Activated CD4-positive, alpha-beta T cell treated with anti-CD3 and anti-CD28 coated beads for 1 hour (primary cell): ENCODE data around the gene PCSK5.

Source experiments
- DNase-seq: peaks from one replicate; pipeline ENCODE4 v3.0.0-alpha.2; 2020

Gene PCSK5

DNA sequence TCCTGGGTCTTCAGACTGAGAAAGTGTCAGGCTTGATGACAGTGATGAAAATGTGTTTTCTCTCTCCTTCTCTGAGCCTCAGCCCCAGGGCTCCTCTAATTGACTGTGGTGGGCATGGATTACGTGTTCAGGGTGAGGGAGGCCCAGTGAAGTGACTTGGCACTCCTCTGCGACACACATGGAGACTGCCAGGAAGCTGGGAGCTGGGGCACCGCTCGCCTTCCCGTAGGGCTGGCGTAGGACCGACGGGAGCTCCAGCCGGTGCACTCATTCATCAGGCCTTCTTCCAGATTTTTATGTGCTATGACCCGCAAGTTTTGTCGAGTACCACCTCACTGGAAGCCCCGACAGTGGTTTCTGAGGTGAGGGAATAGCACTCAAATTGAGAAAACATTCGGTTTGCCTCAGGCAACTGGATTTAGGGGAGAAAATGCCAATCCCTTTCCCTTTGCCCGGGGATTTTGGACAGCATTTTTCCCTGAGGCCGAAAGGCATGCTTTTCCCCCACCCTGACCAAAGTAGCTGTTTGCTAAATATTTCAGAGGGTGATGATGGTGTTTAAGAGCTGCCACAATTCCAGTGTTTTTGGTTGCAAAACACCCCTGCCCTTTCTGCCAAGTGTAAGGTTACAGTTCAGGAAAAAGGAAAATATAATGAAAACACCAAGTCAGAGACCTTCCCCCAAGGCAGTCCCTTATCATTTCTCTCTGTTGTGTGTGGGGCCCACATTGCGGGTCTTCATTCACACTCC lies 83.7 kb downstream of the PCSK5 start:
- no peak for DNase-seq

- DNase-seq, result no peak
These were observed 84.6 kb downstream of the PCSK5 start for GRCh38 chr9:75975071-75975470.

DNA sequence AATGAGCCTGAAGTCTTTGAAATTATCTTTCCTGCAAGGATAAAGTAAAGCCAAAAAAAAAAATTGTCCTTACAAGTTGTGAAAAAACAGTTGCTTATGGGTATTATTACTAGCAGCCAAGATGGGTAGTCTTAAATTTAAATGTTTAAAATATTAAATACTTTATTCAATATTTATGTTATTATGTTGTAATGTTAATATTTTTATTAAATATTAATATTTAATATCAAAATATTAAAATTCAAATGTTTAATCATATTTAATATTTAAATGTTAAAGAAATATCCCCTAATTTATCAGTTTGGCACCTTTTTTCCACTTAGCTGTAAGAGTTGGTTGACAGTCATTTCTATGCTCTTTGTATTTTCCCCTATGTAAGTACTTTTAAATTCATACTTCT lies 86.1 kb downstream of the PCSK5 start:
- DNase-seq, result no peak

DNA sequence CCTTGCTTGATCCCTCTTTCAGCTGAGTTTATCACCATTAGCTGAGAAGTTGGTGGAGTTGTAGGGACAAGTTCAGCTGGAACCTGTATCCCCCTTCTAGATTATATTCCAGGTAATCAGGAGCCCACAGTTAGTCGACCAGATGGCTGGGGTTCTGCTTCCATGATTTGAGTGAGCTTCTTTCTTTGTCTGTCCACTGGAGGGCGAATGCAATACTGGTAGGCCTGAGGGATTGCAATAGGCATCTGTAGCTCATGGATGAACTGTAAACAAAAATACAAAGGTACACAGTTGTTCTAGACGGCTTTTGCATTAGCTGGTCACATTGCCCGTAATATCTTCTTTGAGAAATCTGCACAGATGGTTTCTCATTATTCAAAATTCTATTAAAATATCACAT lies 88.9 kb downstream of the PCSK5 start:
- no peak for DNase-seq

GRCh38 chr9:75983319-75984045 lies 93.0 kb downstream of the PCSK5 start:
- DNase-seq, result no peak

DNA sequence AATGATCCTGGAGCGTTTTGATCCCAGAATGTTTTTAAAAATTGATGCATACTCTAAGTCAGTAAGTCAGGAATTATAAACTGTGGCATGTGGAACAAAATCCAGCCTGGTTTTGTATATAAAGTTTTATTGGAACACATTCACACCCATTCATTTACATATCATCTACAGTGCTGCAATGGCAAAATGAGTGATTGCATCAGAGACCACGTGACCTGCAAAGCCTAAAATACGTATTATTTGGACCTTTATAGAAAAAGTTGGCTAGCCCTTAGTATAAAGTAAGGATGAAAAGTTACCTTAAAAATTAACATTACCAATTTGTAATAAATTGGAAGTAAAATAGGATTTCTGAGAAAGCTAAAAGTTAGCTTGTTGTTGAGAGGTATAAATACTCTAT lies 95.0 kb downstream of the PCSK5 start:
- DNase-seq, result no peak

DNA sequence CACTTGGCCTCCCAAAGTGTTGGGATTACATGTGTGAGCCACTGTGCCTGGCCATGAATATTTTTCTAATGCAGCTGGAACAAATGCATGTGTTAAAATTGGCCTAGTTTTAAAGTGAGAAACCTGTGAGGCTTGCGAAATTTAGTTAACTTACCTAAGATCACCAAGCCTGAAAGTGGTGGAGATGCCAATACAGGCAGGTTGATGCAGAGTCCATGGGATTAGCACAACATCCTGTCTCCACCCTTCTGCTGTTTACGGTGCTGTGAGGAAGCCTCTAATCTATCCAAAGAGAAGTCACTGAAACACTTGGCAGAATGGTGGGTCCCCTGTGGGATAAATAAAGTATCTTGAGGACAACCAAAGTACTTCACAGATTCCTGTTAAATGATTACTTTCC lies 98.2 kb downstream of the PCSK5 start:
- DNase-seq, result no peak

- no peak for DNase-seq
These were observed 99.7 kb downstream of the PCSK5 start for GRCh38 chr9:75990156-75990555.

DNA sequence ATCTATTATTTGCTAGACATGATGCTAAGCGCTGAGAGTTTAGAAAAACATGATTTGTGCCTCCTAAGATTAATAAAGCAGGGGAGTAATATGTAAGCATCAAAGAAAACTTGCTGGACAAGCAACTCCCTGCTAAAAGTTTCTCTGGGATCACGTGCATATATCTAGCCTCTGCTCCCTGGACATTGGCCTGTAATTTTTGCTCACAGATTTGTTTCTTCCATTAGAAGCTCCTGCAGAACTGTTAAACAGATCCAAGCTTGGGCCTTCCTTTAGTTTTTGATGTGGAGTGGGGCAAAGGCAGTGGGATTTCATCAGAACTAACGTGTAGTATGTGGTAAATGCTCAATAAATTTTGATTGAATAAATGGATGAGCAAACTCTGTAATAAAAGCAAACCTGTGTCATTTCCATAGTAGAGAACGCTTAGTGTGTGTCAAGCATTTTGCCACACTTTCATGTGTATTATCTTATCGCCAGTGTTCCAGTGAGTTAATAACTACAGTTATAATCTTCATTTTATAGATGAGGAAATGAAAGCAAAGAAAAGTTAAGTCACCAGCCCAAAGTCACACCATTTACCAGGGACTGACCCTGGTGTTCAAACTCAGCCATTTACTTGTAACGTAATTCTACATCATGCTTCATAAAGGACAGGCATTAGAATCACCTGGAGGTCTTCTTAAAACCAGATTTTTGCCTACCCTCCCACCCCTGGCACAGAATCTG lies 100.3 kb downstream of the PCSK5 start:
- no peak for DNase-seq

GRCh38 chr9:75992482-75993206 lies 102.2 kb downstream of the PCSK5 start:
- no peak for DNase-seq

- no peak for DNase-seq
These were observed 103.0 kb downstream of the PCSK5 start for GRCh38 chr9:75993434-75993833.

- DNase-seq, result no peak
These were observed 104.6 kb downstream of the PCSK5 start for GRCh38 chr9:75995066-75995465.

DNA sequence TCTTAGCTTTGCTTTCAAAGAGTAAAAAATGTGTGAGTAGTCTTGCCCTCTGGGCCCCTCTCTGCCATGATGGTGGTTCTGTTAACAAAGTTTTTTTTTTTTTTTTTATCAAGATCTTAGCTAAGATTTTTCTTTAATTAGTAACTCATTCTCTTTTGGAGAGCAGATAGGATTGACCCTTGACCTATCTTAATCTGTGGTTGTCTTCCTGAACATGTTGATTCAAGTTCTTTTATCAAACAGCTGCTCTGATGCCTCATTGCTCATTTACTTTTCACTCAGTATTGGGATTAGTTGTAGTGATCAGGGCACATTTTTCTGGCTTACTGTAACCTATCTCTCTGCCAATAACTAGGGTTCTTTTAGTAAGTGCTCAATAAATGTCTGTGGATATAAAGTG lies 106.3 kb downstream of the PCSK5 start:
- no peak for DNase-seq

GRCh38 chr9:75997206-75997605 lies 106.7 kb downstream of the PCSK5 start:
- DNase-seq, result no peak

GRCh38 chr9:75998096-75998780 lies 107.8 kb downstream of the PCSK5 start:
- DNase-seq, result no peak

- no peak for DNase-seq
These were observed 111.0 kb downstream of the PCSK5 start for GRCh38 chr9:76001459-76001858.

DNA sequence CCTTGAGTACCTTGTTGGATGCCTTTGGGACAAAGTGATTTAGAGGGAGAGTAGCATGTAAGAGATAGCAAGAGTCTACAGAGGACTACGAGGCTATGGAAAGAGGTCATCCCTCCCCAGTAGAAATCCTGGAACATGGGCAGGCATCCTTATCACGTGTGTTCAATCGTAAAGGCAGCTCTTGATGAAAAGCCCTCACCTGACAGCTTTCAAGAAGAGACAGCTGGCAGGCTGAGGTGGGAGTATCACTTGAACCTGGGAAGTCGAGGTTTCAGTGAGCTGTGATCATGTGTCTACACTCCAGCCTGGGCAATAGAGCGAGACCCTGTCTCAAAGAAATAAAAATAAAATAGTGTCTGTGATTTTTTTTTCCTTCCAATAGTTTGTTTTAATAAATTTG lies 112.6 kb downstream of the PCSK5 start:
- DNase-seq, result no peak

DNA sequence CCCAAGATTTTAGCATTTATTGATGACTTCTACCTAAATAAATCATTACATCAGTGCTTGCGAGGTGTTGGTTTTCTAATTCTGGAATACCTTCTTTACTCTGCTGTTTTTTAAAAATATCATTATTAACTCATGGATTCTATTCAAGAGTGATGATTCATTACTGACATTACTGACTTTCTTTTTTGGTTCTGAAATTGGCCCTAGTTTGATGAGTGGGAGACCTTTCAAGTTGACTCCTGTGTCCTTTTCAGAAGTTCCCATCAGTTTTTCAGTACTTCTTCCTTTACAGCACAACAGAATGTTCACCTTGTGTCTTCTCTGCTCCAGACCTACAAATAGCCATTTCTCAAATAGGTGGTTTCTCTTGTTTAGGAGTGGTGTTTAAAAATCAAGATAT lies 114.1 kb downstream of the PCSK5 start:
- DNase-seq, result no peak

DNA sequence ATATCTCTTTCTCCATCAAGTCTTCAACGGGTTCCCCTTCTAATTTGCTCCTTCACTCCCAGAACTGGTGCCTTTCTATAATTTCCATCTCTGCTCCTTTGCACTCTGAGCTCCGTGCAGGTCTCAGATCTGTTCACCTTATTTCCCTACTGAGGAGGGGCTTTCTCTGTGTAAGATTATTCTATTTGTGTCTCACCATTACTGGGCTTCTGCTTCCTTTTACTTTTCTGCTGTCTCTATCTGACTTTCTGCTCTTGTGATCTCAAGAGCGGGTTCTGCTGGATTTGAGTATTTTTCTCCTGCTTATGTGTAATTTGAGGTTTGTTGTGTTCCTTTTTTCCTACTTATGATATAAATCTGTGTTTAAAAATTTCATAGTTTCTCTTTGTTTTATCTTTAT lies 117.5 kb downstream of the PCSK5 start:
- DNase-seq, result no peak

- DNase-seq, result no peak
These were observed 123.3 kb downstream of the PCSK5 start for GRCh38 chr9:76013809-76014208.

GRCh38 chr9:76018235-76018634 lies 127.8 kb downstream of the PCSK5 start:
- no peak for DNase-seq

GRCh38 chr9:76018761-76019160 lies 128.3 kb downstream of the PCSK5 start:
- DNase-seq, result no peak

DNA sequence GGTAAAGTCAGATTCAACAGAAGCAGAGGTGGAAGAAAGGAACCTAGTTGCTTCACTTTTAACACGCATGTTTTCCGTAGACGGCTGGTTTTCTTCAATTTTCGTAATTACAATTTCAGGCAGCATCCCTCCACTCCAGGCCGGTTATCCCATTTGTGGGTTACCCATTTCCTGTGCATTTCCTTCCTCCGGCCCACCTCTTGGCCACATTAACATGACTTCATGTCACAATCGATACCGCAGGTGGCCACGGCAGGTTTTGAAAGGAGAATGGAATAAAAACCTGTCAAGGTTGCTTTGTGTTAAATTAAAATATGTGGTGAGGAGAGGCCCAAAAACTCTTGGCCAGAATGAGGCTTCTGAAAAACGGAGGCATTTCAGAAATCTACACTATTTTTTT lies 130.2 kb downstream of the PCSK5 start:
- no peak for DNase-seq
